ENCODE results near the gene OR6Y1.

GRCh38 chr1:158509471-158510156, 44.6 kb downstream of the OR6Y1 start:
- TF ChIP-seq CTCF (IDR thresholded peaks at IDR 0.05 in 2 of 3, conservative IDR thresholded peaks at IDR 0.05 in 1 of 3; ENCODE audit: borderline replicate concordance in 1 of 3, insufficient read depth in 1 of 3, low read depth in 2 of 3, low read length in 2 of 3) (no peak), EZH2 (IDR thresholded peaks at IDR 0.05) (no peak), SP1 (IDR thresholded peaks at IDR 0.05; ENCODE audit: low read depth) (no peak), RAD21 (IDR thresholded peaks at IDR 0.05; ENCODE audit: low read depth) (no peak), ZNF274 (IDR thresholded peaks at IDR 0.05; ENCODE audit: low read depth, low read length) (no peak), SRF (IDR thresholded peaks at IDR 0.05; ENCODE audit: low read depth) (no peak)

All from HCT116 (cell line).